Activated CD4-positive, alpha-beta T cell treated with anti-CD3 and anti-CD28 coated beads for 48 hours (primary cell): ENCODE data around the gene SQSTM1.

Experiments used
- DNase-seq: peaks from one replicate; pipeline ENCODE4 v3.0.0-alpha.2; 2020

The SQSTM1 gene

GRCh38 chr5:179795049-179795862, 25.4 kb upstream of the SQSTM1 start:
- no peak for DNase-seq

- peak; percentile 74 for DNase-seq
Measured at GRCh38 chr5:179795863-179796833, 24.6 kb upstream of the SQSTM1 start.

GRCh38 chr5:179796877-179797608, 23.7 kb upstream of the SQSTM1 start:
- no peak for DNase-seq

- no peak for DNase-seq
Measured at GRCh38 chr5:179797741-179798140, 23.0 kb upstream of the SQSTM1 start.

DNA sequence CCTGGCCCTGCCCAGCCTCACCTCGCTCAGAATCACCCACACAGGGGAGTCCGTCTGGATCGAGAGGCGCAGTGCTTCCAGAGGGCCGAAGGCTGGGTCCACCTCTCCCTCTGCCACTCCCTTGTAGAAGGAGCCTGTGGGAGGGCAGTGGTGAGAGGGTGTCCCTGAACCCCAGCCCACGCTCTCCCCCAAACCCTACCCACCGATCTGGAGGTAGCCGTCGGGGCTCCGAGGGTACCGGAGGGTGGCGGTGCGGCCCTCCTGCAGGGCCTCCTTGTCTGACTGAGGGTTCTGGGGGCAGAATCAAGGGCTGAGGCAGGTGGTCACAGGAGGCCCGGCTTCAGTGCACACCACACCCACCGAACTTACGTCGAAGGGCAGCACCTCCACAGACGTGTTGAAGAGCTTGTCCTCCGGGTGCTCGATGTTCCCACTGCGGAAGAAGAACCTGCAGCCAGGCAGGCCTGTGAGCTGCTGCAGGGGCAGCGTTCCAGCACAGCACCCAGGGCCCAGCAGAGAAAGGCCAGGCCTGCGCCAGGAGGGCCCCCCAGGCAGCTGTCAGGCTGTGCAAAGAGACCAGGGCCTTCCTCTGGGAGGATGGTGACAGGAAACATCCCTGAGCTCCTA, 22.4 kb upstream of the SQSTM1 start:
- DNase-seq = no peak

DNA sequence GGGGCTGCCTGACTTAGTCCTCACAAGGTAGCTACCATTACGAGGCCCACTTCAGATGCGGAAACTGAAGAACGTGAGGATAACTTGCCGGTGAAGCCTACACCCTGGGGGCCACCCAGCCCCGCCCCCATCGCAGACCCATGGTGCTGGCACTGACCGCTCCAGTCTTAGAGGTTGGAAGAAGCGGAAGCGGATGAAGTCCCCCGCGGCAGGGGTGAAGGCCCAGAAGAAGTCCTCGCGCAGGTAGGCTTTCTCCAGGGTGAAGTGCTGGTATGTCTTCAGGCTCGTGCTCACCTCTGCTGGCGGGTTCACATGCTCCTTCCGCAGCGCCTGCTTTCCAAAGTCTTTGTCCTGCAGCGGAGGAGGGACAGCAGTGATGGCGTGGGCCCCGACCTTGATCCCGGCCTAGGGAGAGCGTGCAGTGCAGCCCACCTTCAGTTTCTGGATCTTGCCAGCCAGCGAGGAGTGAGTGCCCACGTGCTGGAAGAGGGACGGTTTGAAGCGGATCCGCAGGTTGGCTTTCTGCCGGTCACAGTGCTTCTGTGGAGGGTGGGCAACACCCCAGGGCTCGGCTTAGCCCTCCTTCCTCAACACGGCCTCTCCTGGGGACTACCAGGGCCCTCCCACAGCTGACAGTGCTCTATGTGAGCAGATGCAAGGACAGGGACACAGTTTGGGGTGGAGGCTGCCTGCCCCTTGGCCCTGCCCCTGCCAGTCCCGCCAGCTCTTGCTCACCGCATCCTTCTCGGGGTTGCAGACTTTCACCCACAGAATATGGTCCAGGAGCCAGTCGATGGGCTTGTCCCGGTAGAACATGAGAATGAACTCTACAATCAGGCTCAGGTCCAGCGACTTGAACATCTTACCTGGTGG, 21.7 kb upstream of the SQSTM1 start:
- no peak for DNase-seq

DNA sequence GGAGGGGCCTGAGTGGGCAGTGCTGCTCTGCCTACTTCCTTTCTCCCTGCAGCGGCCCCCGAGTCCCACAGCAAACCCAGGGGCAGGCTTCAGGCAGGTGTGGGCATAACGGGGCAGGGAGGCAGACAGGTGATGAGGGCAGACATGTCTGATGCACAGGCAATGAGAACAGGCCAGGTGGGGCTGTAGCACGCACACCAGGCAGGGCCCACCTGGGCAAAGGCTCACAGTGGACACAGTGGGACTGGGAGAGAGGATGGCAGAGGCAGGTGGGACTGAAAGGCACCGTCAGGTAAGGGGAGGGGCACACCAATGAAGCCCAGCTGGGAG, 21.1 kb upstream of the SQSTM1 start:
- no peak for DNase-seq

- no peak for DNase-seq
Measured at GRCh38 chr5:179800071-179800695, 20.5 kb upstream of the SQSTM1 start.

DNA sequence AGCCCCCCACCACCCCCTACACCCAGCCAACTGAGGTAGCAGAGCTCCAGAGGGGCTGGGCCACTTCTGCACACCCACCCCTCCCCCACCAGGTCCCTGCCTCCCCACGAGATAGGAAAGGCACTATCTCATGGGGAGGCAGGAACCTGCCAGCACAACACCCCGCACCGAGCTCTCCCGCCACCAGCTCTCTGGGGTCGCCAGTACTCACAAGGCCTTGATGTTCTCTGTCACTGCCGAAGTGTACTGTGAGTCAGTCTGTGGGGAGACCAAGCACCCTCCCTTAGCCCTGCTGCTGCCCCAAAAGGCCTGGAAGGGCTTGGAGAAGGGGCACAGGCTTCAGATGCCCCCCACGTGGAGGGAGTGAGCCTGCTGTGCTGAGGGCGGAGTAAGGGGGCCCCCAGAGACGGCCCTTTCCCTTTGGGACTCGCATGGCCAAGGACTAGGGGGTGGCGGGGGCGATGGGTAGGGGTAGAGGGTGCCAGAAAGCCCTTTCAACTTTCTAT, 20.0 kb upstream of the SQSTM1 start:
- no peak for DNase-seq

GRCh38 chr5:179801304-179802206, 19.1 kb upstream of the SQSTM1 start:
- peak; percentile 91 for DNase-seq

DNA sequence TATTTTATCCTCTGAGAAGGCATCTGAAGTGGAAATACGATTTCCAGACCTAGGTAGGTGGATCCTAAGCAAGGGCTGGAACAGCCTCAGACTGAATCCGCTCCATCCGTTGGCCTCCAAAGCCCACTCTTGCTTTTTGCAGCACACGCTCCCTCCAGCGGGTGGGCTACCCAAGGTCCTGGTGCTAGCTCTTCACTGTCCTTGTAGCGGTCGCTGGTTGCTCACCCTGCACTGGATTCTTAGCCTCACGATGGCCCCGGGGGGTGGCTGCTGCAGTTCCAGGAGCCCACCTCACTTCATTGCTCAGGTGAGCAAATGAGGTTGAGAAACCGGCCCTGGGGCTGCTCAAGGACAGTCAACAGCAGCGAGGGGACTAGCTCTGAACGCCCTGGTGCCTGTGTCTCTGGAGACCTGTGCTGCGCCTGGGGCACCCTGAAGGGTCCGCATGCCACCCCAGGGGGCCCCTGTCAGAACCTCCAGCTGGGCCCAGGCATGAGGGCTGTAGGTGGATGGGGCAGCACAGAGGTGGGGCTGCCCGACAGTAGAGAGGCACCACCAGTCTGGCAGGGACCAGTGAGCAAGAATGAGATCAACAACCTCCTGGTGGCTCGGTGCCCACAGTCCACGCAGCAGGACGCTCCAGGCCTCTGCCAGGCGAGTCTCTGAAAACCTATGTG, 18.4 kb upstream of the SQSTM1 start:
- DNase-seq = no peak

GRCh38 chr5:179802950-179803562, 17.6 kb upstream of the SQSTM1 start:
- no peak for DNase-seq

GRCh38 chr5:179803651-179804554, 16.8 kb upstream of the SQSTM1 start:
- DNase-seq = peak; percentile 78

- DNase-seq = no peak
Measured at GRCh38 chr5:179804555-179804947, 16.2 kb upstream of the SQSTM1 start.

DNA sequence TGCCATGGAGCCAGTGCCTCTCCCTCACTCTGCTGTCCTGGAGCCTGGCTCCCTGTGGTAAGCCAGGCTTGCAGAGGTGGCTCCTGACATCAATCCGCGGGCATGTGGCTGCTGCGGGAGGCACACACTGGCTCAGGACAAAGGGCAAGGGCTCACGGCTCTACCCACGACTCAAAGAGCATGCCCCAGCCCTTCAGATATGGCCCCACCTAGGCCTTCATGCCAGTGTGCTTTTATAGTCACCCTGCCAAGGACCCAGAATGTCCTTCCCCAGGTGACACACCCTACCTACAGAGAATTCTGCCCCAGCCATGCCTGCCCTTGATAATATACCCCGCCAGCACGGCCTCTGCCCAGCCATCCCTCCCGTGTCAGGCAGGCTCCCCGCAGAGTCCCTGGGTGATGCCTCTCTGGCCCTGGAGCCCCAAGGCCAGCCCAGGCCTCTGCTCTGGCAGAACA, 15.6 kb upstream of the SQSTM1 start:
- no peak for DNase-seq

- peak; percentile 57 for DNase-seq
Measured at GRCh38 chr5:179805529-179806249, 15.0 kb upstream of the SQSTM1 start.
